ES-I3 (cell line): ENCODE results near the gene GNB5.
"Not testable (repeated sequence)": the region's sequence is repeated elsewhere in the genome, so short reads cannot be mapped to it uniquely, and the experiment has no call there.

ENCODE experiments used
- H3K36me3 ChIP-seq: 2 replicates; pipeline ENCODE4 v1.6.1; 2013; ENCODE audit warnings: mild to moderate bottlenecking, low read length, control low read depth, moderate library complexity; ENCODE audit not compliant: insufficient read depth
- H3K4me1 ChIP-seq: 2 replicates; pipeline ENCODE4 v1.6.1; 2013; ENCODE audit warnings: mild to moderate bottlenecking, control low read depth, low read length; ENCODE audit not compliant: insufficient read depth
- H3K9ac ChIP-seq: 2 replicates; pipeline ENCODE4 v1.6.1; 2013; ENCODE audit warnings: low read depth, mild to moderate bottlenecking, low read length, moderate library complexity
- H3K9me3 ChIP-seq: 2 replicates; pipeline ENCODE4 v1.6.1; 2013; ENCODE audit warnings: mild to moderate bottlenecking, low read length, moderate library complexity; ENCODE audit not compliant: control insufficient read depth, insufficient read depth

Gene GNB5

GRCh38 chr15:52191207-52191606 is at the start of gene GNB5:
GNB5 (minus strand) TSS chr15:52191392; CDS start chr15:52184676, 6,716 bp downstream.
- Histone ChIP-seq H3K4me1 (no peaks in the 10 kb centered on the region), H3K36me3 (no peaks in the 10 kb centered on the region), H3K9ac (no peak within 1 kb of the TSS), H3K9me3 (no peaks in the 10 kb centered on the region)

GRCh38 chr15:52240166-52240565 is 49.0 kb upstream of the GNB5 start:
- H3K9ac ChIP-seq: no peak overlapping the region
- H3K9me3 ChIP-seq: no peaks in the 10 kb centered on the region
- H3K4me1 ChIP-seq: no peaks in the 10 kb centered on the region
- H3K36me3 ChIP-seq: peaks cover 8% of the 10 kb centered on the region

- not testable (repeated sequence) for H3K4me1 ChIP-seq, H3K9me3 ChIP-seq, H3K9ac ChIP-seq
- peaks cover 13% of the 10 kb centered on the region for H3K36me3 ChIP-seq
Observed at GRCh38 chr15:52238989-52239525, 47.9 kb upstream of the GNB5 start.

- H3K4me1 ChIP-seq: no peaks in the 10 kb centered on the region
- H3K9me3 ChIP-seq: no peaks in the 10 kb centered on the region
- peaks cover 13% of the 10 kb centered on the region for H3K36me3 ChIP-seq
- H3K9ac ChIP-seq: no peak overlapping the region
Observed at GRCh38 chr15:52238149-52238548, 47.0 kb upstream of the GNB5 start.

GRCh38 chr15:52236013-52236412 is 44.8 kb upstream of the GNB5 start:
- Histone ChIP-seq H3K36me3 (peaks cover 9% of the 10 kb centered on the region), H3K9ac (no peak overlapping the region), H3K9me3 (no peaks in the 10 kb centered on the region), H3K4me1 (no peaks in the 10 kb centered on the region)

GRCh38 chr15:52234596-52235541 is 43.7 kb upstream of the GNB5 start:
- H3K4me1 ChIP-seq: no peaks in the 10 kb centered on the region

GRCh38 chr15:52233405-52233804 is 42.2 kb upstream of the GNB5 start:
- Histone ChIP-seq H3K4me1 (no peaks in the 10 kb centered on the region), H3K9ac (no peak overlapping the region), H3K9me3 (no peaks in the 10 kb centered on the region), H3K36me3 (peaks cover 4% of the 10 kb centered on the region; the same call in 1 of the 2 replicates)

More at GRCh38 chr15:52234596-52235541, 43.7 kb upstream of the GNB5 start:
- Histone ChIP-seq H3K9me3 (no peaks in the 10 kb centered on the region), H3K9ac (no peak overlapping the region), H3K36me3 (peaks cover 9% of the 10 kb centered on the region)

GRCh38 chr15:52232327-52232726 is 41.1 kb upstream of the GNB5 start:
- peaks cover 4% of the 10 kb centered on the region; the same call in 1 of the 2 replicates for H3K36me3 ChIP-seq
- no peaks in the 10 kb centered on the region; the same call in 1 of the 2 replicates for H3K4me1 ChIP-seq
- H3K9me3 ChIP-seq: no peaks in the 10 kb centered on the region
- no peak overlapping the region for H3K9ac ChIP-seq

GRCh38 chr15:52230073-52230472 is 38.9 kb upstream of the GNB5 start:
- no peaks in the 10 kb centered on the region; the same call in 1 of the 2 replicates for H3K4me1 ChIP-seq
- peaks cover 7% of the 10 kb centered on the region for H3K36me3 ChIP-seq
- H3K9ac ChIP-seq: no peak overlapping the region
- H3K9me3 ChIP-seq: no peaks in the 10 kb centered on the region

GRCh38 chr15:52228921-52229320 is 37.7 kb upstream of the GNB5 start:
- Histone ChIP-seq H3K9me3 (no peaks in the 10 kb centered on the region), H3K9ac (no peak overlapping the region), H3K36me3 (peaks cover 7% of the 10 kb centered on the region), H3K4me1 (no peaks in the 10 kb centered on the region; the same call in 1 of the 2 replicates)

GRCh38 chr15:52227456-52227855 is 36.3 kb upstream of the GNB5 start:
- no peaks in the 10 kb centered on the region for H3K9me3 ChIP-seq
- peaks cover 7% of the 10 kb centered on the region for H3K36me3 ChIP-seq
- H3K4me1 ChIP-seq: no peaks in the 10 kb centered on the region; the same call in 1 of the 2 replicates
- H3K9ac ChIP-seq: no peak overlapping the region

GRCh38 chr15:52225230-52225629 is 34.0 kb upstream of the GNB5 start:
- no peaks in the 10 kb centered on the region; the same call in 1 of the 2 replicates for H3K4me1 ChIP-seq
- H3K9me3 ChIP-seq: no peaks in the 10 kb centered on the region
- H3K9ac ChIP-seq: no peak overlapping the region
- peaks cover 7% of the 10 kb centered on the region for H3K36me3 ChIP-seq

- no peak overlapping the region for H3K9ac ChIP-seq
- no peaks in the 10 kb centered on the region; the same call in 1 of the 2 replicates for H3K4me1 ChIP-seq
- peaks cover 10% of the 10 kb centered on the region for H3K36me3 ChIP-seq
- no peaks in the 10 kb centered on the region for H3K9me3 ChIP-seq
Observed at GRCh38 chr15:52224211-52224610, 33.0 kb upstream of the GNB5 start.

- Histone ChIP-seq H3K36me3 (peaks cover 12% of the 10 kb centered on the region), H3K4me1 (no peaks in the 10 kb centered on the region), H3K9ac (no peak overlapping the region), H3K9me3 (no peaks in the 10 kb centered on the region)
Observed at GRCh38 chr15:52221730-52222129, 30.5 kb upstream of the GNB5 start.
